Activated effector memory CD4-positive, alpha-beta T cell treated with anti-CD3 and anti-CD28 coated beads, Interleukin-2, amount 50 U/mL, for 16 hours (primary cell): ENCODE results near the gene TCFL5.
A peak's percentile ranks its signal among the peaks of the same experiment; 100 is the strongest.

Experiments used
- DNase-seq: peaks from one replicate; pipeline ENCODE4 v3.0.0-alpha.2; 2020

Gene TCFL5

DNA sequence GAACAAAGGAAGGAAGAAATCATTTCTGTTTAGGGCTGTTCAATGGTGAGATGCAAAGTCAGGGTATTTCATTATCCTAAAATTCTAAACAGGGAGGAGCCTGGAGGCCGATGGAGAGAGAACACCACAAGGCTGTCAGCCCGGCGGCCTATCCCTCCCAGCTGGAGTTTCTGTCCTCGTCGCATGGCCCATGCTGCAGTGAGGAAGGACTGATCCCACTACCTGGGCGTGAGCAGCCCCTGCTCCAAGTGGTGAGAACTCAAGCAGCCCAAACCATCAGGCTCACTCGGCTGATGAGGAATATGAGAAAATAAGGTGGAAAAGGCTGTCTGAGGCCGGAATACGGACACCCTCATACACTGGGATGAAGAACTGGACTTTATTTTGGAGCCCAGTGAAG, 33.9 kb upstream of the TCFL5 start:
- DNase-seq, result no peak

DNA sequence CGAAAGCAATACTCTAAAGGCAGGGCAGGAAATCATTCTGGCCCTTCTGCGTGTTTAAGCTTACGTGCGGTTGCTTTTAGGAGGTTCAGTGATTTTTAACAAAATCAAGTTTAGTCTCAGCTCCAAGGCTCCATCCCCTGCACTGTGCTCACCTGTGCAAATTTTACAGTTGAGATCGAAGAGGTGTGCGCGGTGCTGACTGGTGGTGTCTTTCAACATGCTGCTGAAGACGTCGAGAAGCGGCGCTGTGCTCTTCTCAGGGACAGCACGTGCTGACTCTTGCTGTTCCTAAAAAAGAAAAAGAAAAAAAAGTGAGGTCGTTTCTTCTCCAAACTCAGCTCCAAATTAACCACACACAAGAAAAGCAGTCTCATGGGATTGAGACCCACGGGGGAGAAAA, 32.6 kb upstream of the TCFL5 start:
- DNase-seq, result no peak

DNA sequence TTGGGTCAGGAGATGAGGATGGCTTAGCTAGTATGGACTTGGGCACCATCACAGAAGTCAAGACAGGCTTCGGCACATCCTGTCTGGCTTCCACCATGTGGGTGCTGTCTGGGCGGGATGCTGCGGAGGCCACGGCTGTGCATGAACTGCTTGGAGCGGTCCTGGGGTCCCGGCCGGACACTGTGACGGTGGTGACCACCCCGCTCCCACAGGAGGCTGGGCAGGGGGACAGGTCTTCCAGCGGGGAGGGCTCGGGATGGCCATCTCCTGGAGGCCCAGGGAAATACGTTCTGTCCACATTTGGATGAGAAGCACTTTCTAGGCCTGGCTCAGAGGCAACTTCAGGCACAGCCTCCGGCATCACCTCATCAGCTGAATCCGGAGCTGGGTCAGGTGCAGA, 32.1 kb upstream of the TCFL5 start:
- DNase-seq, result no peak

DNA sequence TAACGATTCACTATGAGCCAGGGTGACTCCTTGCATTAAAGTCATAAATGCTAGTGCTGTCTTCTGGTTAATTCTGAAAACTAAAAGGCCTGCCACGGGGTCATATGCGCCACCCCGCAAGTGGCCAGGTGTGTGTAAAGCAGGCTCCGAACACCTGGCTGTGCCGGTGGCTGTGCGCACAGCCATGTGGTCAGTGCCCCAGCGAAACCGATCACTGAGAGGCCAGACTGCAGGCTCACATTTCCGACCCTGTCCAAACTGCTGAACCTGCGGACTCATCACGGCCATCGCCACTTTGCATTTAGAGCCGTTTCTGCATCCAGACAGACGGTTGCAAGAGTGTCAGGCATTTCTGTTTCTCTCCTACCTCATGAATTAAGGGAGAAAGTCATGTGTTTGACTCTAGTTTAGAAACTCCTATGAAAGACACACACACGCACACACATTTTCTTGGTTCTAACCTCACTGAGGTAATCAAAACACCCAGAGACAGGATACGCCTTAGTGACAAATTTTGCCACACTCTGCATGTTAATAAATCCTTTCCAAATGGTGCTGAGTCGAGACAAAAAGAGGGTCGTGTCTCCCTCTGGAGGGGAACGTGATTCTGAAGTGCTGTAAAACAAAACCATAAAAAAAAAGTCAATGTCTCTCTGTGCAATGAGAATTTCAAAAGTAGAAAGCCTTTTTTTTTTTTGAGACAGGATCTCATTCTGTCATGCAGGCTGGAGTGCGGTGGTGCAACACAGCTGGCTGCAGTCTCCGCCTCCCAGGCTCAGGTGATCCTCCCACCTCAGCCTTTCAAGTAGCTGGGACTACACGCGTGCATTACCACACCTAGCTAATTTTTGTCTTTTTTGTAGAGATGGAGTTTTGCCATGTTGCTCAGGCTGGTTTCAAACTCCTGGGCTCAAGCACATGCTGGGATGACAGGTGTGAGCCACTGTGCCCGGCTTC, 31.0 kb upstream of the TCFL5 start:
- DNase-seq, result no peak

DNA sequence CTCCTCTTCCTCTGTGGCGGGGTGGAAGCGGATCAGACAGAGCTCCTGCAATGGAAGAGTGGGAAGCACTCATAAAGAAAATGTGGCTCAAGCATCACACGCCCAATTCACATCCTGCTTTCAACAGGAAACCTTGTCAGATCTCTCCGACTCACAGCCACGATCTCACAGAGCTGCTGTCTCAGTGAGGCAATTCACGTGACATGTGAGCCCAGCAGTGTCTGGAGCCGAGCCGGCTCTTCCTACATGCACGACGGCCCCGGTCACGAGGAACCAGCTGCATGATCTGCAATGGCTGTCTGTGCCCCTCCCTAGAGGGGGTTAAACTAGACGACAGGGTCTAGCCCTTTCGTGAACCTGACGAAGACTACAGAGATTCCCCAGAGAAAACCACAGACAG, 29.5 kb upstream of the TCFL5 start:
- peak; percentile 74 for DNase-seq

DNA sequence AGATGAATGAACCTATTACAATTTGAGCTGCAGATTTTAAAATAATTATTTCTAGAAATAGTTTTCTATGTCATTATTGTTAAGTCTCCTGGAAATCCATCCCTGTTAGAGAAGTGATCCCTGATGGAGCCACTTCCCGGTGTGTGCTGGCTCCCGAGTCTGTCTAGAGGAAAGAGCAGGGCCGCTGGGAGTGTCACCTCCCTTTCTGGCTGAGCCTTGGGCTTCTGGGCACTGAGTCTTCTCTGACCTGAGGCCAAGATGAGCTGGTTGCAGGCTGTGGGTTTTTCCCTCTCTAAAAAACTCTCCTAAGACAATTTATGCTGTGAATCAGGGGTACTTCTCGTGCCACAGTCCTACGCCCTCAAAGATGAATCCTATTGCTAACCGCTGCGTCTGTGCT, 28.8 kb upstream of the TCFL5 start:
- DNase-seq, result no peak

DNA sequence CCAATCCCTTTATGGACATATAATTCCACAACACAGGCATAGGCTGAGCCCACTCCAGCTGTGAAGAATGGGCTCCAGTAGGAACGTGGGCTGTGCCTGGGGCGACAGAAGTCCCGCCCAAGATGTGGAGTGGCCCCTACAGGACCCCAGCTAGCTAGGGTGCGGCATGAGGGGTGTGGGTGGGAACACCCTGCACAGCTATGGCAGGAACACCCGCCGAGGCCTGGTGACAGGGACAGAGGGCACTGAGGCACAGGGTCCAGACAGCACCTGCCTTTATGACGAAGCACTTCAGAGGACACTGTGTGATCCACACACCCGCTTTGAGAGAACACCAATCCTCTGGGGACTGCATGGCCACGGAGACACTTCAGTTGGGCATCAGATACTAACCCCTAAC, 28.2 kb upstream of the TCFL5 start:
- no peak for DNase-seq

GRCh38 chr20:62889411-62889810, 27.8 kb upstream of the TCFL5 start:
- DNase-seq, result no peak

- no peak for DNase-seq
These were observed 27.3 kb upstream of the TCFL5 start for GRCh38 chr20:62888910-62889309.

GRCh38 chr20:62888406-62888805, 26.8 kb upstream of the TCFL5 start:
- DNase-seq, result no peak

- DNase-seq, result no peak
These were observed 26.2 kb upstream of the TCFL5 start for GRCh38 chr20:62887860-62888239.

DNA sequence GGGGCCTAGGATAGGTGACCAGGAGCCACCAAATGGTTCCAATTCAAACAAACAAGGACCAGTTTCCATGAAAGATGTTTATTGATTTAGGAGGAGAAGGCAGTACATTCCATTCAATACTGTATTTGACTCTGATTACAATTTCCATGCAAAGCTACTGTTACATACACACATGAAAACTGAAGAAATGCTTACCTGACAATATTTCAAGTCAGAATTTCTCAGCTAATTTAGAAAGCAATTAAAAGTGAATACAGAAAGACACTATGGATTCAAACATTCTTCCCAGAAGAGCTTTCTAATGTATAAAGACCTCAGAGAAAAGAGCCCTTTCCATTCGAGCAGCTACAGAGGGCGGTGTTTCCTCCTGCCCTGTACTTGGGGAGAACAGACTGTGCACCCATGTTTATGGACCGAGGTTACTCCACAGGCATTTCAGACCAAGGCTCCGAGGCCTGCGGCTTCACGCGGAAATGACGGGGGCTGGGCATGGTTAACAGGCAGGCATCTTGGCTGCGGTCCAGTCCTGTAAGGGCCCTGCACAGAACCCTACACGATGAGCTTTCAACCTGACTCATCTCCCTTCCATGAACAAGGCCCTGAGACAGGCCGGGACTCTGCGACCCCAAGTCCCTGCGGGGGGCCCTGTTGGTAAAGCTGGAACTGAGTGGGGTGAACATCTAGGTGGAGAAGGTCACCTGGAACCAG, 25.7 kb upstream of the TCFL5 start:
- peak; percentile 72 for DNase-seq

- DNase-seq, result no peak
These were observed 25.1 kb upstream of the TCFL5 start for GRCh38 chr20:62886709-62887058.

DNA sequence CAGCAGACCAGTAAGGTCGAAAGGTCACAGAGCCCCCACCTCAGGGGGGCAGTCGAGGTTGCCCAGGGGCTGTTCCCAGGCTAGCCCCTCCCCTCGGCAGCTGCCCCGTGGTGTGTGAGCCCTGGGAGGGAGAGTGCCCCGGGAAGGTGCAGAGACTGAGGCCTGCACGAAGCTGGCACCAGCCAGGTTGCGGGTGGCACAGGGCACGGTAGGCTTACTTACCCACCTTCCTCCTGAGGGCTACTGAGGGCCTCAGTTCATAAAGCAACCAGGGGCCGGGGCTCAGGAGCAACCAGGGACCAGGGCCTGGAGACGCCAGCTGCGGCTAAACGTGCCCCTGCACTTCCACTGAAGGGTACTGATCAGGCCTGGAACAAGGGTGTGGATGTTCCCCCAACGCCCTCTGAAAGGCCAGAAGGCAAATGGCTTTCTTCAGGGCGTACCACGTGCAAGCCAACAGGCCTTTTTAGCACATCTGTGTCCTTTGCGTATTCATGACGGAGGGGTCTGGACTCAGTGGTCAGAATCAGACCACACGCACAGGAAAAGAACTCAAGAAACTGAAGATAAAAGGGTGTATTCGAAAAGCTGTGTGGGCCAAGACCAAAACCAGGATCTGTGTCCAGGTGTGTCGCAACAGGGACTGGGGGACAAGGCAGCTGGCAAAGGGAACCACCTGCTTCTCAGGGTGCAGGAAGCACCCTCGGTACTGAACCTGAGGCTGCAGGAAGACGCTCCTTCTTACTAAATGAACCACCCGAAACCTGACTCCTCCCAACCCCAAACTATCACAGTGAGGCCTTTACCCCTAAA, 24.5 kb upstream of the TCFL5 start:
- no peak for DNase-seq

GRCh38 chr20:62885046-62885895, 23.6 kb upstream of the TCFL5 start:
- DNase-seq, result no peak

DNA sequence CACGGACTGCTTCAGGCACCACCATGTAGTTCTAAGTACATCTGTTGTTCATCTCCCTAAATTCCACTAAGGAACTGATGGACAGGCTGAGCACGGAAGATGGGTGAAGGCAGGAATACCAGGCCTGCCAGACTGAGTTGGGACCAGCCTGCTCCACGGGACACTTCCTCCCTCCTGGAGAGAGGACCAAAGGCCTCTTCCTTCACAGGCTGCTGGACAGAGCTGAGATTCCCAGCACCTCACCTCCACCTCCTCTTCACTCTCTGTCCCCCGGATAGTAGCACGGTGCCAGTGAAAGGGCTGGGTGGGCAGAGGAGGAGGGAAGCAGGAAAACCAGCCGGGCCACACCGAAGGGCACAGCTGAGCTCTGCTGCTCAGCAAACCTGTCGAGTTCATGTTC, 22.9 kb upstream of the TCFL5 start:
- no peak for DNase-seq

GRCh38 chr20:62882426-62882825, 20.8 kb upstream of the TCFL5 start:
- no peak for DNase-seq

- no peak for DNase-seq
These were observed 20.2 kb upstream of the TCFL5 start for GRCh38 chr20:62881662-62882395.

GRCh38 chr20:62880935-62881661, 19.5 kb upstream of the TCFL5 start:
- no peak for DNase-seq

DNA sequence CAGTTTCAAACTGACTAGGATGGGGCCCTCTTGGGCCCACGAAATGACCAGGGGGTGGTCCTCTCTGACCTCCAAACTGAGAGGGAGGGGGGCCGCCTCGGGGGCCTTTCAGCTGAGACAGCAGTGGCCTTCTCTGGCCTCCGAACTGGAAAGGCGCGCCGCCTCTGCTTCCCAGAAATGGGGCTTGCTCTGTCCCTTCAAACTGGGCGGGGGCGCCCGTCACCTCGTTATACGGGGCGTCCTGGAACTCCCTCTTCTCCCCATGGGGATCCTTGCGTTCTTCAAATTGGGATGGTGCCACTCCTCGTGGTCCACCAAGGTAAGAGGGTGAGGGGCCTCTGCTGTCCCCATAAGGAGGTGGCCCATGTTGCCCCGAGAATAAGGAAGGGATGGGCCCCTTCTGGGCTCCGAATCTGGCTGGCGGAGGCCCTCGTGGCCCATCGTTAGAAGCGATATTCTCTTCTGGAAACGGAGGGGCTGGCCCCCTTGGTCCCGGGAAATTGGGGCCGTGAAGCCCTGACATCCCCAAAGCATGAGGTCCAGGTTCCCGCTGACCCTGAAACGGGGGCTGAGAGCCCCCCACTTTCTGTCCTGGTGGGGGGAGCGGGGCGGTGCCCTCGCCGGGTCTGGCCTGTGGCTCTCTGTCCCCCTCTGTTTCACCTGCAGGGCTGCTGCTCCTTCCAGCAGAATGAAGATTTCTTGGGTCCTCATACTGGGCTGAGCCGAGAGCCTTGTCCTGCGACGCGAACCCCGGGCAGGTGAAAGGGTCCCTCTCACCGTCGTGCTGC, 18.7 kb upstream of the TCFL5 start:
- no peak for DNase-seq
